ENCODE data around the gene ATP6V1B1. TPM values are rescaled to one million over a fixed set of nuclear protein-coding genes. Genes with fewer than 3 reads are reported as not detected.

ATP6V1B1 gene
- total and polyA plus RNA-seq, 2 of the 13 experiments (the other 11 are each of a cell fraction or from before 2014, with no cell fraction given): 0.58 to 1.6 TPM

GRCh38 chr2:70959851-70960832 is 24.4 kb downstream of the ATP6V1B1 start:
- Histone ChIP-seq H4K20me1 (ENCODE audit: insufficient read depth, low read length) (no peaks in the 10 kb centered on the region), H3K9me3 (ENCODE audit: low read length) (no peaks in the 10 kb centered on the region), H3K79me2 (ENCODE audit: insufficient read depth, low read length) (no peaks in the 10 kb centered on the region), H3K4me3 (replicated peaks in 1 of 3; ENCODE audit: insufficient read depth in 1 of 3, low read depth in 2 of 3, low read length in 3 of 3) (no peak overlapping the region), H3K36me3 (replicated peaks in 1 of 2; ENCODE audit: control insufficient read depth in 1 of 2, insufficient read depth in 2 of 2, low read length in 2 of 2) (no peaks in the 10 kb centered on the region; a peak in 1 of 5 replicates), H3K9ac (ENCODE audit: insufficient read depth, low read depth, low read length) (no peak overlapping the region), H3K4me2 (ENCODE audit: low read depth, low read length) (no peak overlapping the region), H3K27me3 (ENCODE audit: control insufficient read depth in 1 of 2, insufficient read depth in 2 of 2, low read length in 2 of 2) (peaks cover 0 to 6% of the 10 kb centered on the region in 2 experiments; a peak in 3 of 5 replicates), H3K4me1 (ENCODE audit: insufficient read depth, low read length) (peaks cover 15% of the 10 kb centered on the region), H2AFZ (ENCODE audit: low read length) (no peak overlapping the region), H3K27ac (ENCODE audit: extremely low read length, insufficient read depth, low read length) (no peak overlapping the region)
- BruUV-seq (replicated peaks): no TSS peak
- in situ Hi-C loops (cut with HindIII; ENCODE audit: extremely low pct_ligation_motif_present, low pct_unique_long_range_greater_than_20kb): no loop called here
- POLR2A ChIA-PET: no interaction called here
- FAIRE-seq: no peak
- DNase-seq (ENCODE audit: low spot score): no peak
- 70% methylated on average over 15 of the region's 17 CpGs for WGBS (ENCODE audit: low lambda C conversion rate)
- no peak for TF ChIP-seq PHF20 (CRISPR knock-in tag; IDR thresholded peaks at IDR 0.05)
- no peak for TF ChIP-seq RCOR2 (CRISPR knock-in tag; IDR thresholded peaks at IDR 0.05)
- TF ChIP-seq KMT2A (CRISPR knock-in tag; IDR thresholded peaks at IDR 0.05): no peak
- no peak for TF ChIP-seq SIN3B (IDR thresholded peaks at IDR 0.05; ENCODE audit: low read length)
- TF ChIP-seq HOXD1 (CRISPR knock-in tag; IDR thresholded peaks at IDR 0.05): no peak
- TF ChIP-seq ZNF746 (CRISPR knock-in tag; IDR thresholded peaks at IDR 0.05): no peak
- TF ChIP-seq ZKSCAN5 (CRISPR knock-in tag; IDR thresholded peaks at IDR 0.05): no peak
- TF ChIP-seq ADNP (CRISPR knock-in tag; IDR thresholded peaks at IDR 0.05): no peak
- no peak for TF ChIP-seq NR2F2 (IDR thresholded peaks at IDR 0.05; ENCODE audit: borderline replicate concordance, low read depth)
- no peak for TF ChIP-seq PREB (CRISPR knock-in tag; IDR thresholded peaks at IDR 0.05)
- no peak for TF ChIP-seq YY1 (IDR thresholded peaks at IDR 0.05; ENCODE audit: insufficient read depth, insufficient replicate concordance, low read depth, low read length)
- no peak for TF ChIP-seq RFX3 (CRISPR knock-in tag; IDR thresholded peaks at IDR 0.05)
- no peak for TF ChIP-seq ZBTB14 (CRISPR knock-in tag; IDR thresholded peaks at IDR 0.05)
- no peak for TF ChIP-seq BCL3 (CRISPR knock-in tag; IDR thresholded peaks at IDR 0.05)
- no peak for TF ChIP-seq ZBTB4 (CRISPR knock-in tag; IDR thresholded peaks at IDR 0.05; ENCODE audit: borderline replicate concordance)
- TF ChIP-seq IRF2 (CRISPR knock-in tag; IDR thresholded peaks at IDR 0.05): no peak
- TF ChIP-seq ZNF253 (CRISPR knock-in tag; IDR thresholded peaks at IDR 0.05; ENCODE audit: borderline replicate concordance): no peak
- no peak for TF ChIP-seq ZFP36L1 (CRISPR knock-in tag; IDR thresholded peaks at IDR 0.05)
- no peak for TF ChIP-seq MTF1 (CRISPR knock-in tag; IDR thresholded peaks at IDR 0.05)
- intact Hi-C loops (cut with micrococcal nuclease; ENCODE audit: unreplicated experiment): no loop called here
- CTCF ChIA-PET (ENCODE audit: low intra/inter-chr PET ratio, low total read pairs): no interaction called here
- ATAC-seq: no peak

Data from HepG2 (cell line).